GM19099 (cell line): ENCODE measurements around the gene AGPS.

Source experiments
- POLR2A ChIP-seq: IDR thresholded peaks from 3 replicates; pipeline ENCODE4 v1.6.1; 2011; ENCODE audit warnings: low read depth; ENCODE audit not compliant: insufficient read length; ENCODE audit errors: extremely low read depth

Gene AGPS

GRCh38 chr2:177392373-177393202, at the start of gene AGPS:
TSS of gene AGPS (plus strand) at chr2:177392773. CDS start at chr2:177392790, 17 bp downstream.
- TF ChIP-seq POLR2A = peak; percentile 90

DNA sequence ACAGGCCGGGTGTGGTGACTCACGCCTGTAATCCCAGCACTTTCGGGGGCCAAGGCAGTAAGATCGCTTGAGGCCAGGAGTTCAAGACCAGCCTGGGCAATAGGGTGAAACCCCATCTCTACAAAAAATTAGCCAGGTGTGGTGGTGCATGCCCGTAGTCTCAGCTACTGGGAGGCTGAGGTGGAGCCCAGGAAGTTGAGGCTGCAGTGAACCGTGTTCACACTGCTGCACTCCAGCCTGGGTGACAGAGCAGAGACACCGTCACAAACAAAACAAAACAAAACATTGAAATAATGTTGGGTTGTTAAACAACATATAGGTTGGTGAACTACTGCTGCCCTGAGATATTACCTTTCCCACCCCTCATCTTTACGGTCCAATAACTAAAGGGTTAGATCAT, 48.8 kb upstream of the AGPS start:
- TF ChIP-seq POLR2A = no peak

- TF ChIP-seq POLR2A = no peak
Measured at GRCh38 chr2:177344316-177344715, 48.3 kb upstream of the AGPS start.

DNA sequence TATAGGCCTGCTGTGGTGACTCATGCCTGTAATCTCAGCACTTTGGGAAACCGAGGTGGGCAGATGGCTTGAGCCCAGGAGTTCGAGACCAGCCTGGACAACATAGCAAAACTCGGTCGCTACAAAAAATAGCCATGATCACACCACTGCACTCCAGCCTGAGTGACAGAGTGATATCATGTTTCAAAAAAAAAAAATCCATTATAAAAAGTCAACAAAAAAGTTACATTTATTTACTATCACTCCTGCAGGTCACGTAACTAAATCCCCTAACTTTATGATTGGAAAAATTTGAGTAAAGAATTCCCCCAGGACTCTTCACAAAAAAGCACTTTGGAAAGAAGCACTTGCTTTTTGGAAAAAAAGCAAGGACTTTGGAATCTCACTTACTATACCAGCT, 46.4 kb upstream of the AGPS start:
- no peak for TF ChIP-seq POLR2A

DNA sequence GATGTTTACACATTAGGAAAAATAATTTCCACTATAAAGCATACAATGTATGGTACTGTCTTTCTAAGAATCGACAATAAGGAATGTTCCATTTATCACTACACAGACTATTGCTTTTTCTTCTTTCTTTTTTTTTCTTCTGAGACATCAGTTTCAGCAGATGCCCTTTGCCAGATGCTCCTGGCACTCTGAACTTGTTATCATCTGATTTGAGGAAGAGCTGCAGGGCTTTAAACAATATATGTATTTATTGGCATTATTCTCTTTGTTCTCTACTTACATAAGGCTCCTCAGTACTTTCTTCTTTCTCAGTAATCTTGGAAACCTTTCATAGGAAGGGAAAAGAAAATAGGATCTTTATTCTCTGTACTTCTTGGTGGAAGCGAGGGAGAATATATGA, 45.0 kb upstream of the AGPS start:
- no peak for TF ChIP-seq POLR2A

- no peak for TF ChIP-seq POLR2A
Measured at GRCh38 chr2:177348118-177348654, 44.4 kb upstream of the AGPS start.

GRCh38 chr2:177348733-177349693, 43.6 kb upstream of the AGPS start:
- no peak for TF ChIP-seq POLR2A

DNA sequence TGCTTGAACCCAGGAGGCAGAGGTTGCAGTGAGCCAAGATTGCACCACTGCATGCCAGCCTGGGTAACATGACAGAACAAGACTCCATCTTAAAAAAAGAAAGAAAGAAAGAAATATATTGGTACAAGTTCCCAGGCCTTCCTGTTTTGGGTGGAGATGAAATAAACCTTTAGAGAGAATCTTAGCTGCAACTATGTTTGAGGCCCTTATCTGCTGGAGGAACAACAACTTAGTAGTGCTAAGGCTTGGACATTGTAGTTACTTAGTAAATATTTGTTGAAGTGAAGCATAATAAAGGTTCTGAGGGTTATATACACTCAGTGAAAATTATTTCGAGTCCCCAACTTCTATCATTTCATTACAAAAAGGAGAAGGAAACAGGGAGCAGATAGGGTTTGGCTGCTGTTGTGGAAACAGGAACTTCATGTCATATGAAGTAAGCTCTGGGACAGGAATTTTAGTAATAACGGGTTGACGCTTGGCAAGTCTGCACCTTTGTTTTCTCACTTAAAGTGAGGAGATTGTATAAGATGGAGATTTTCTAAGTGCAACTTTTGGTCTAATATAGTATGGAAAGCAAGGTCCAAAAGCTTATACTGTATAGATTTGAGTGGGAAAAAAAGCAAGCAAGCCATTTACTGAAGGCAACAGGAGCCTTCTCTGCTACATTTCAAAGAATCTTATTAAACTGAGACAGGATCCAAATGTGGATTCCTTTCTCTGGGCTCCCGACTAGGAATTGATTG, 40.0 kb upstream of the AGPS start:
- no peak for TF ChIP-seq POLR2A

DNA sequence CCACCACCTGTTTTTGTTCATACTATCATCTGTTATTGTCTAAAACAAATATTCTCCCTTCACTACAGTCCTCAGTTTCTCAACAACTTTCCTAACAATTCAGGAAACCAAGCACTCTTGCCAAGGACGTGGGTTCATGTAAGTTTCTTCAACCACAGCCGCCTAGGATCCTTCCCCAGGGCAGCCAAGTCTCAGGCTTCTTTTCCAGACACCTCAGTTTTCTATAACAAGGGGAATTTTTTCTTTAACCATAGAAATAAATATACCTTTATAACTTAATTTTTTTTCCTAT, 39.4 kb upstream of the AGPS start:
- TF ChIP-seq POLR2A = no peak

GRCh38 chr2:177355874-177356273, 36.7 kb upstream of the AGPS start:
- no peak for TF ChIP-seq POLR2A

DNA sequence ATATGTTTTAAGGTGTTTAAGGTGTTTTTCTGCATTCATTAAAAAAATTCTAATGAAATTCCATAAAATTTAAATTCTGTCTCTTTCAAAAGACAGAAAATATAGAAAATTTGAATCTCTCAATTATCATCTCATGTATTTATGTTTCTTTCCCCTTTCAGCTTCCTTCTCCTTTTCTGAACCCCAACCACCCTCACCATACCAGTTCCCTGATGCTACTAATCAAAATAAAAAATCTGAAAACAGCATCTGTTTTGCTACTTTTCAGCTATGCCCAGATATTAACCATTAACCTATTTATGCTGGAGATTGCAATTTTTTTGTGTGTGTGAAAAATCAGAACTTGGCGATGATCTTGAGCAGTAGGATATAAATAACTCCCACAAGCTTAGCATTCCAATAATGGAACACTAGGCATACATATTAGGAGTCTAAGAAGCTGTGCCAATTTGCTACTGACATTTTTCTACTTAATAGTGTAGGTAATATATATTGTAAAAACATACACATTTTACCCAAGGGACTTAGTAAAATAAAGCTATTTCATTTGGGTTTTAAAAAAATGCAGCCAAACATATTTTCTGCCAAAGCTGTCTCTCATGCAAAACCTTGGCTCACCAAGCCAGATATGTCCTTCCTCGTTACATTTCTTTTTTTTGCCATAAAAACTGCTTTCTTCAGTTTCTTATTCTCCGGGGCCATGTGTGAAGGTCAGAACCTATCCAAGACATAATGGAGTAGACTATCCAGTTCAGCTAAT, 32.6 kb upstream of the AGPS start:
- TF ChIP-seq POLR2A = no peak

DNA sequence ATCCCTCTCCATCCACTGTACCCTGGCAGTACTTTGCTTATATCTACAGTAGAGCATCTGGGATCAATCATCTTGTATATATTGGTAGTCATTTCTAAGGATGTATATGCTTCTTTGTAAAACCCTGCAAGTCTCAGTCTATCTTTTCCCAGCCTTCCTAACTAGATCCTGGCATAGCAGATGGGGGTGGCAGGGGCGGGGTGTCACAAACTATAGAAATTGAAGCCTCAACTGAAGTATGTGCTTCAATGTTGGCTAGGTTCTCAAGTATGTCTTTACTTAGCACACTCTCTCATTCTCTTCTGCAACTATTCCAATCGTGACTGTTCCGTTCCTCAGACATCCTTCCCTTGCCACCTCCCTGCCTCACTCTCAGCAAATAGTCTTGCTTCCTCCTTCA, 30.1 kb upstream of the AGPS start:
- no peak for TF ChIP-seq POLR2A

- no peak for TF ChIP-seq POLR2A
Measured at GRCh38 chr2:177363332-177363731, 29.2 kb upstream of the AGPS start.

DNA sequence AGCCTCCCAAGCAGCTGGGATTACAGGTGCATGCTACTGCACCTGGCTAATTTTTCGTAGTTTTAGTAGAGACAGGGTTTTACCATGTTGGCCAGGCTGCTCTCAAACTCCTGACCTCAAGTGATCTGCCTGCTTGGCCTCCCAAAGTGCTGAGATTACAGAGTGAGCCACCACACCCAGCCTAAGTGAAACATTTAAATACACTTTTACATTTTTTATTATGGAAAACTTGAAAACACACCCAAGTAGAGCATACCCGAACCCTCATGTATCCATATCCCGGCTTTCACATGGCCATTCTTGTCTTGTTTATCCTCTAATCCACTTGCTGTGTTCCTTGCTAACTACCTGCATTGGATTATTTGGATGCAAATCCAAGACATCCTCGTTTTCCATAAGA, 13.2 kb upstream of the AGPS start:
- no peak for TF ChIP-seq POLR2A
